Gastrocnemius medialis (tissue), 4 donors: ENCODE results near the gene DCAF11. TPM values are rescaled to one million over a fixed set of nuclear protein-coding genes. Genes with fewer than 3 reads are reported as not detected.
A peak's percentile ranks its signal among the peaks of the same experiment; 100 is the strongest.

Experiments
- ATAC-seq, 2 donors: fragments of 150-250 bp; one replicate each; pipeline ENCODE4 v1.9.1; 2016
- DNase-seq, 2 donors: peaks; one replicate each; pipeline ENCODE4 v3.0.0-alpha.2; 2019
- H3K27ac ChIP-seq, 4 donors: fragments of 200-600 bp; sonication (generic); 1 replicate in 1 of 4; 2 replicates in 3 of 4; pipeline ENCODE4 v1.5.1; 2016 to 2018; ENCODE audit warnings: mild to moderate bottlenecking in 2 of 4, moderate library complexity in 1 of 4
- H3K27me3 ChIP-seq, 3 donors: fragments of 200-600 bp; sonication (generic) in 2 of 3; 1 replicate in 1 of 3; 2 replicates in 2 of 3; pipeline versions ENCODE4 v1.5.1 to v1.6.0; 2016 to 2019; ENCODE audit warnings: mild to moderate bottlenecking in 1 of 3, moderate library complexity in 1 of 3
- H3K36me3 ChIP-seq, 2 donors: fragments of 200-600 bp; sonication (generic) in 1 of 2; one replicate each; pipeline ENCODE4 v1.5.1; 2017 to 2018
- H3K4me1 ChIP-seq, 2 donors: fragments of 200-600 bp; sonication (generic) in 1 of 2; one replicate each; pipeline ENCODE4 v1.5.1; 2016 to 2017; ENCODE audit warnings: mild to moderate bottlenecking in 2 of 2
- H3K4me3 ChIP-seq, 4 donors: fragments of 200-600 bp; sonication (generic) in 3 of 4; 1 replicate in 1 of 4; 2 replicates in 3 of 4; pipeline ENCODE4 v1.5.1; 2016 to 2019; ENCODE audit warnings: mild to moderate bottlenecking in 2 of 4
- H3K9me3 ChIP-seq, 3 donors: fragments of 200-600 bp; sonication (generic) in 2 of 3; 1 replicate in 1 of 3; 2 replicates in 2 of 3; pipeline ENCODE4 v1.5.1; 2016 to 2019
- CTCF ChIP-seq, 5 experiments: fragments of 450-650 bp in 3 of 5; fragments of 200-600 bp in 2 of 5; sonication (generic) in 2 of 5; IDR thresholded peaks in 4 of 5; conservative IDR thresholded peaks in 1 of 5; 1 replicate in 4 of 5; 2 replicates in 1 of 5; pipeline ENCODE4 v1.5.1; 2016 to 2019; ENCODE audit warnings: antibody characterized with exemption in 5 of 5, mild to moderate bottlenecking in 3 of 5, moderate library complexity in 3 of 5
- POLR2A ChIP-seq, 2 donors: fragments of 450-650 bp; IDR thresholded peaks; one replicate each; pipeline ENCODE4 v1.6.1; 2017; ENCODE audit warnings: antibody characterized with exemption in 2 of 2, mild to moderate bottlenecking in 2 of 2, moderate library complexity in 2 of 2
- in situ Hi-C, 4 donors: fragments of 200-750 bp; cut with MboI; loops; one replicate each; pipeline versions ENCODE4 v1.15.0 to v1.8.0; 2017; ENCODE audit warnings: low sequenced_read_pairs in 4 of 4
- intact Hi-C: fragments of 100-400 bp; cut with DNase I; formaldehyde crosslinking; loops from one replicate; pipeline ENCODE4 v1.15.1; 2023; ENCODE audit warnings: low total_unique reads
- total RNA-seq, 4 donors: library from RNA; depleted of rRNA; stranded (reverse); fragments of >200 nt; gene quantifications; one replicate each; pipeline versions ENCODE4 v1.1.0 to v1.2.3, GENCODE V29; 2016

The DCAF11 gene
- total RNA-seq, 4 donors from 2014 or later = 52.4 to 113 (median 88.7) TPM

DNA sequence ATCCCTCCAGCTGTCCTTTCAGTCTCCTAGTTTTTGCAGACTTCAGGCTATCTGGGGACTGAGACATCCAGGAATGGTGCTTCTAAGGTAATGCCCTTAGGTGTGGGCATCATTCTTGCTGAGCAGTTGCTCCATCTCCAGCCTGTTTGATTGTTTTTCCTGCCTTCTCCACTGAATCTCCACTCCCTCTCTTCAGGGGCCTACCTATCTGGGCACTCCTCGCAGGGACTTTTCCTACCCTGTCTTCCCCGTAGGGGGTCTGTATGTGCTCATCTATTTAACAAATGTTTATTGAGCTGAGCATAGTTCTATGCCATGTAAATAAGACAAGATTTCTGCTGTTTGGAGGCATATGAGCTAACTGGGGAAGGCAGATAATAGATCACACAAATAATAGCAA lies 18.4 kb downstream of the DCAF11 start:
- Histone ChIP-seq H3K36me3 (peaks cover 0 to 9% of the 10 kb centered on the region in 2 donors), H3K4me3 (peak overlapping the region in 1 of 4 donors; percentile 50), H3K4me1 (peaks cover 47 to 56% of the 10 kb centered on the region in 2 donors), H3K27me3 (no peaks in the 10 kb centered on the region), H3K9me3 (no peaks in the 10 kb centered on the region), H3K27ac (peak overlapping the region; percentile 95 to 99 (median 98))
- in situ Hi-C loops = loop anchor here in 1 of 4 donors (25.0 kb wide), 1 partner anchor 821 kb away; the partner anchor contains the start of genes BCL2L2, PABPN1 and PPP1R3E
- ATAC-seq = no peak
- no peak for DNase-seq
- intact Hi-C loops = no loop called here
- no peak for TF ChIP-seq POLR2A (IDR thresholded peaks at IDR 0.05)
- TF ChIP-seq CTCF (IDR thresholded peaks at IDR 0.05 in 4 of 5, conservative IDR thresholded peaks at IDR 0.05 in 1 of 5) = no peak

DNA sequence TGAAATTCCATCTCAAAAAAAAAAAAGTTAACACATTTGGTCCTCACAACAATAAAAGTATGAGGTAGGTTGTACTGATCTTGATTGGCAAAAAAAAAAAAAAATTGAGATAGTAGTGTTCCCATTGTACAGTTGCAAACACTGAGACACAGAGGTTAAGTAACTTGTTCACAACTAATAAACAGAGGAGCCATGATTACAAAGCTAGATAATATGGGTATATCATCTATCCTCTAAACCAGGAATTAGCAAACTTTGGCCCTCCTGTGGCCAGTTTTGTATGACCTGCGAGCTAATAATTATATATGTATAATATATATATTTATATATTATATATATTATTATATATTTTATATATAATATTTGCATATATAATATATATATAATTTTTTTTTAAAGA lies 19.2 kb downstream of the DCAF11 start:
- TF ChIP-seq POLR2A (IDR thresholded peaks at IDR 0.05) (no peak), CTCF (IDR thresholded peaks at IDR 0.05 in 4 of 5, conservative IDR thresholded peaks at IDR 0.05 in 1 of 5) (no peak)
- Histone ChIP-seq H3K4me1 (peaks cover 47 to 64% of the 10 kb centered on the region in 2 donors), H3K9me3 (no peaks in the 10 kb centered on the region), H3K27me3 (no peaks in the 10 kb centered on the region), H3K4me3 (no peak overlapping the region), H3K27ac (peak overlapping the region; percentile 95 to 99 (median 98)), H3K36me3 (peaks cover 0 to 17% of the 10 kb centered on the region in 2 donors)
- ATAC-seq (no peak), DNase-seq (no peak)
- intact Hi-C loops = no loop called here
- in situ Hi-C loops = loop anchor here in 1 of 4 donors (25.0 kb wide), 1 partner anchor 821 kb away; the partner anchor contains the start of genes BCL2L2, PABPN1 and PPP1R3E

DNA sequence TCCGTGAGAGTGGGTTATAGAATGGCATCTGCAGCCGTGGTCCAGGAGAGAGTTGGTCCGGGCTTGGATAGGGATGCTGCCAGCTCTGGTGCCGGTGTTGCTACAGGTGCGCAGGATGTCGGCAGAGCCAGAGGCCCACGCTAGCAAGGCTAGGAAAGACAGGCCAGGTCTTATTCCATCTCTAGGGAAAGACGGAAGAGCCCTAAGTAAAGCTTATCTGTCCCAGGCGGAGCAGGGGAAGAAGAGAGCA lies 20.9 kb downstream of the DCAF11 start:
- Histone ChIP-seq H3K27me3 (no peaks in the 10 kb centered on the region), H3K4me1 (peaks cover 53 to 72% of the 10 kb centered on the region in 2 donors), H3K4me3 (peak overlapping the region; percentile 62 to 100 (median 92)), H3K36me3 (peaks cover 0 to 18% of the 10 kb centered on the region in 2 donors), H3K9me3 (no peaks in the 10 kb centered on the region), H3K27ac (peak overlapping the region; percentile 92 to 99 (median 96))
- DNase-seq (no peak), ATAC-seq (peak in 1 of 2 donors; percentile 13)
- no peak for TF ChIP-seq POLR2A (IDR thresholded peaks at IDR 0.05)
- intact Hi-C loops = no loop called here
- in situ Hi-C loops = loop anchor here in 1 of 4 donors (25.0 kb wide), 1 partner anchor 823 kb away; the partner anchor contains the start of genes BCL2L2, PABPN1 and PPP1R3E

- H3K27me3 ChIP-seq = no peaks in the 10 kb centered on the region
- TF ChIP-seq POLR2A (IDR thresholded peaks at IDR 0.05) (peak; percentile 71 to 74), CTCF (IDR thresholded peaks at IDR 0.05 in 4 of 5, conservative IDR thresholded peaks at IDR 0.05 in 1 of 5) (peak in 1 of 5 experiments; percentile 18)
- no peaks in the 10 kb centered on the region for H3K9me3 ChIP-seq
- H3K4me1 ChIP-seq = peaks cover 47 to 67% of the 10 kb centered on the region in 2 donors
- intact Hi-C loops (no loop called here), in situ Hi-C loops (loop anchor here in 1 of 4 donors (25.0 kb wide), 1 partner anchor 824 kb away; the partner anchor contains the start of genes BCL2L2, PABPN1 and PPP1R3E)
- peak within 1 kb of the TSS; percentile 86 to 100 (median 92) for H3K4me3 ChIP-seq
- ATAC-seq = peak; percentile 53 to 75
- H3K36me3 ChIP-seq = peaks cover 0 to 18% of the 10 kb centered on the region in 2 donors
- DNase-seq = peak; percentile 89 to 94
- H3K27ac ChIP-seq = peak within 1 kb of the TSS; percentile 92 to 99 (median 96)
Measured at GRCh38 chr14:24135834-24136683, 21.5 kb downstream of the DCAF11 start, which contains the start of gene PSME1. PSME1 (plus strand) TSS chr14:24136194; CDS start chr14:24136263, 69 bp downstream.
